Stomach (tissue), 9 donors: Measurements from ENCODE around the gene GABRP. TPM values are rescaled to one million over a fixed set of nuclear protein-coding genes. Genes with fewer than 3 reads are reported as not detected.
"Not testable (repeated sequence)": the region's sequence is repeated elsewhere in the genome, so short reads cannot be mapped to it uniquely, and the experiment has no call there.

ENCODE experiments used
- DNase-seq, 2 donors: peaks; one replicate each; pipeline versions ENCODE4 v3.0.0 to v3.0.0-alpha.2; 2013 to 2019
- H3K27ac ChIP-seq, 5 donors: fragments of 200-600 bp in 4 of 5; sonication (generic) in 4 of 5; one replicate each; pipeline ENCODE4 v1.5.1; 2013 to 2019; ENCODE audit warnings: mild to moderate bottlenecking in 1 of 5, moderate library complexity in 1 of 5
- H3K27me3 ChIP-seq, 3 donors: fragments of 200-600 bp; sonication (generic); one replicate each; pipeline ENCODE4 v1.5.1; 2017 to 2019; ENCODE audit warnings: mixed run types in 1 of 3
- H3K36me3 ChIP-seq, 4 donors: fragments of 200-600 bp; sonication (generic); 1 replicate in 3 of 4; 2 replicates in 1 of 4; pipeline ENCODE4 v1.5.1; 2016 to 2019
- H3K4me1 ChIP-seq, 4 donors: fragments of 200-600 bp; sonication (generic); one replicate each; pipeline ENCODE4 v1.5.1; 2016 to 2019
- H3K4me3 ChIP-seq, 4 donors: fragments of 200-600 bp; sonication (generic) in 3 of 4; one replicate each; pipeline ENCODE4 v1.5.1; 2016 to 2019; ENCODE audit warnings: mild to moderate bottlenecking in 1 of 4
- H3K9me3 ChIP-seq, 4 donors: fragments of 200-600 bp; sonication (generic); one replicate each; pipeline ENCODE4 v1.5.1; 2016 to 2019
- CTCF ChIP-seq, 7 experiments: fragments of 450-650 bp in 4 of 7; fragments of 200-600 bp in 3 of 7; sonication (generic) in 3 of 7; IDR thresholded peaks; one replicate each; pipeline ENCODE4 v1.5.1; 2016 to 2019; ENCODE audit warnings: antibody characterized with exemption in 7 of 7, control low read depth in 2 of 7, mild to moderate bottlenecking in 1 of 7
- EP300 ChIP-seq: sonication (generic); formaldehyde crosslinking; IDR thresholded peaks from one replicate; pipeline ENCODE4 v1.6.1; 2017; ENCODE audit warnings: antibody characterized with exemption
- POLR2A ChIP-seq, 4 donors: fragments of 450-650 bp; IDR thresholded peaks; one replicate each; pipeline ENCODE4 v1.6.1; 2016; ENCODE audit warnings: antibody characterized with exemption in 4 of 4, control low read depth in 2 of 4, mild to moderate bottlenecking in 1 of 4, moderate library complexity in 1 of 4
- POLR2AphosphoS5 ChIP-seq, 3 donors: sonication (generic); formaldehyde crosslinking; IDR thresholded peaks; one replicate each; pipeline ENCODE4 v1.6.1; 2016; ENCODE audit warnings: antibody characterized with exemption in 3 of 3
- WGBS, 5 donors: extraction: QIAGEN DNeasy Blood & Tissue Kit in 3 of 5; methylation state at CpG; one replicate each; pipeline versions ENCODE4 v1.1.5 to v1.1.7; 2013 to 2018; 5-methylcytosine and 5-hydroxymethylcytosine counted together
- intact Hi-C: fragments of 100-400 bp; cut with DNase I; formaldehyde crosslinking; loops from one replicate; pipeline ENCODE4 v1.15.1; 2023; ENCODE audit warnings: low total_unique reads
- polyA plus RNA-seq, 3 donors: library from polyadenylated mRNA; stranded (reverse); fragments of 200-250 nt; gene quantifications; one replicate each; pipeline ENCODE4 v1.2.3, GENCODE V29; 2013
- total RNA-seq, 5 donors: library from RNA; depleted of rRNA; stranded (reverse); fragments of >200 nt; gene quantifications; one replicate each; pipeline versions ENCODE4 v1.1.0 to v1.2.3, GENCODE V29; 2014 to 2016
- donor health status: healthy with polysubstance abuse.
- donor health status: Bipolar disorder and iron deficiency.
- donor health status: healthy.

The GABRP gene
- total and polyA plus RNA-seq, 8 donors = under 0.01 to 31.7 (median 1.0) TPM; not detected in 2

GRCh38 chr5:170760113-170760512, 23.4 kb upstream of the GABRP start:
- intact Hi-C loops = no loop called here

GRCh38 chr5:170761048-170761707, 22.3 kb upstream of the GABRP start:
- no peaks in the 10 kb centered on the region for H3K9me3 ChIP-seq
- no peaks in the 10 kb centered on the region for H3K36me3 ChIP-seq
- WGBS, 5 donors = 80 to 95% (median 88%) methylated on average over 7 of the region's 7 CpGs
- TF ChIP-seq EP300 (no peak), CTCF (IDR thresholded peaks at IDR 0.05) (no peak), POLR2A (IDR thresholded peaks at IDR 0.05) (no peak), POLR2AphosphoS5 (IDR thresholded peaks at IDR 0.05) (no peak)
- intact Hi-C loops = no loop called here
- no peak overlapping the region for H3K27ac ChIP-seq
- H3K4me1 ChIP-seq = peaks cover 18 to 30% (median 25%) of the 10 kb centered on the region in 4 donors
- H3K27me3 ChIP-seq = no peaks in the 10 kb centered on the region
- no peak for DNase-seq
- no peak overlapping the region for H3K4me3 ChIP-seq

More at GRCh38 chr5:170760113-170760512, 23.4 kb upstream of the GABRP start:
- Histone ChIP-seq H3K27me3 (no peaks in the 10 kb centered on the region), H3K9me3 (no peaks in the 10 kb centered on the region), H3K27ac (peak overlapping the region in 3 of 5 donors; percentile 39 to 88 (median 78)), H3K4me3 (no peak overlapping the region), H3K36me3 (no peaks in the 10 kb centered on the region), H3K4me1 (peaks cover 20 to 38% (median 34%) of the 10 kb centered on the region in 4 donors)
- DNase-seq = no peak
- 68 to 74% (median 72%) methylated on average over 6 to 9 of the region's 9 CpGs for WGBS, 5 donors
- TF ChIP-seq CTCF (IDR thresholded peaks at IDR 0.05) (no peak), POLR2AphosphoS5 (IDR thresholded peaks at IDR 0.05) (no peak), POLR2A (IDR thresholded peaks at IDR 0.05) (no peak), EP300 (no peak)

GRCh38 chr5:170761708-170762066, 21.8 kb upstream of the GABRP start:
- 81 to 96% (median 91%) methylated on average over 6 of the region's 6 CpGs for WGBS, 5 donors
- Histone ChIP-seq H3K27me3 (no peaks in the 10 kb centered on the region), H3K27ac (no peak overlapping the region), H3K36me3 (no peaks in the 10 kb centered on the region), H3K9me3 (no peaks in the 10 kb centered on the region), H3K4me3 (no peak overlapping the region), H3K4me1 (peaks cover 13 to 28% (median 22%) of the 10 kb centered on the region in 4 donors)
- DNase-seq = no peak
- TF ChIP-seq CTCF (IDR thresholded peaks at IDR 0.05) (no peak), POLR2A (IDR thresholded peaks at IDR 0.05) (no peak), POLR2AphosphoS5 (IDR thresholded peaks at IDR 0.05) (no peak), EP300 (no peak)
- intact Hi-C loops = no loop called here

- H3K36me3 ChIP-seq, intact Hi-C loops, H3K9me3 ChIP-seq, H3K4me3 ChIP-seq, H3K27me3 ChIP-seq, H3K27ac ChIP-seq, DNase-seq: not testable (repeated sequence)
- WGBS, 5 donors = 94 to 99% (median 97%) methylated on average over 7 to 9 of the region's 9 CpGs
- H3K4me1 ChIP-seq = peaks cover 9 to 27% (median 16%) of the 10 kb centered on the region in 4 donors
Measured at GRCh38 chr5:170762298-170762697, 21.2 kb upstream of the GABRP start.

- H3K36me3 ChIP-seq, H3K4me1 ChIP-seq, intact Hi-C loops, H3K27me3 ChIP-seq, H3K4me3 ChIP-seq, H3K27ac ChIP-seq, H3K9me3 ChIP-seq, DNase-seq: not testable (repeated sequence)
- WGBS, 5 donors = 75 to 83% (median 77%) methylated on average over 9 of the region's 9 CpGs
Measured at GRCh38 chr5:170765868-170766267, 17.7 kb upstream of the GABRP start.
